Globus pallidus (tissue), 1 donor: Measurements from ENCODE around the gene RAB35.

Source experiments
- DNase-seq: peaks from one replicate; pipeline ENCODE4 v3.0.0-alpha.2; 2015; ENCODE audit warnings: low spot score

The RAB35 gene

GRCh38 chr12:120132863-120133385 is 16.4 kb upstream of the RAB35 start:
- no peak for DNase-seq

- no peak for DNase-seq
These were observed 15.7 kb upstream of the RAB35 start for GRCh38 chr12:120132054-120132836.

- no peak for DNase-seq
These were observed 14.6 kb upstream of the RAB35 start for GRCh38 chr12:120131116-120131515.

- DNase-seq = no peak
These were observed 13.5 kb upstream of the RAB35 start for GRCh38 chr12:120130011-120130410.

- DNase-seq = peak; percentile 41
These were observed 10.1 kb upstream of the RAB35 start for GRCh38 chr12:120126635-120127005.

GRCh38 chr12:120125792-120126634 is 9.5 kb upstream of the RAB35 start:
- no peak for DNase-seq

GRCh38 chr12:120125029-120125428 is 8.5 kb upstream of the RAB35 start:
- no peak for DNase-seq

- no peak for DNase-seq
These were observed 5.3 kb upstream of the RAB35 start for GRCh38 chr12:120121766-120122293.

- DNase-seq = no peak
These were observed 4.8 kb upstream of the RAB35 start for GRCh38 chr12:120121343-120121742.

GRCh38 chr12:120119271-120119973 is 2.9 kb upstream of the RAB35 start:
- no peak for DNase-seq

- no peak for DNase-seq
These were observed 1.9 kb upstream of the RAB35 start for GRCh38 chr12:120118321-120119061.

- no peak for DNase-seq
These were observed 1.4 kb upstream of the RAB35 start for GRCh38 chr12:120117961-120118320.

- DNase-seq = peak; percentile 92
These were observed 469 bp upstream of the RAB35 start for GRCh38 chr12:120116792-120117651.

- no peak for DNase-seq
These were observed 687 bp downstream of the RAB35 start for GRCh38 chr12:120115692-120116440.

GRCh38 chr12:120115066-120115465 is 1.5 kb downstream of the RAB35 start:
- DNase-seq = no peak

GRCh38 chr12:120110550-120111501 is 5.7 kb downstream of the RAB35 start:
- peak; percentile 57 for DNase-seq

- no peak for DNase-seq
These were observed 6.8 kb downstream of the RAB35 start for GRCh38 chr12:120109570-120110267.

GRCh38 chr12:120106151-120106550 is 10.4 kb downstream of the RAB35 start:
- no peak for DNase-seq
